Stomach (tissue), 9 donors: ENCODE measurements around the gene PKNOX2. TPM values are rescaled to one million over a fixed set of nuclear protein-coding genes. Genes with fewer than 3 reads are reported as not detected.

Source experiments
- DNase-seq, 2 donors: peaks; one replicate each; pipeline versions ENCODE4 v3.0.0 to v3.0.0-alpha.2; 2013 to 2019
- H3K27ac ChIP-seq, 5 donors: fragments of 200-600 bp in 4 of 5; sonication (generic) in 4 of 5; one replicate each; pipeline ENCODE4 v1.5.1; 2013 to 2019; ENCODE audit warnings: mild to moderate bottlenecking in 1 of 5, moderate library complexity in 1 of 5
- H3K27me3 ChIP-seq, 3 donors: fragments of 200-600 bp; sonication (generic); one replicate each; pipeline ENCODE4 v1.5.1; 2017 to 2019; ENCODE audit warnings: mixed run types in 1 of 3
- H3K36me3 ChIP-seq, 4 donors: fragments of 200-600 bp; sonication (generic); 1 replicate in 3 of 4; 2 replicates in 1 of 4; pipeline ENCODE4 v1.5.1; 2016 to 2019
- H3K4me1 ChIP-seq, 4 donors: fragments of 200-600 bp; sonication (generic); one replicate each; pipeline ENCODE4 v1.5.1; 2016 to 2019
- H3K4me3 ChIP-seq, 4 donors: fragments of 200-600 bp; sonication (generic) in 3 of 4; one replicate each; pipeline ENCODE4 v1.5.1; 2016 to 2019; ENCODE audit warnings: mild to moderate bottlenecking in 1 of 4
- H3K9me3 ChIP-seq, 4 donors: fragments of 200-600 bp; sonication (generic); one replicate each; pipeline ENCODE4 v1.5.1; 2016 to 2019
- CTCF ChIP-seq, 7 experiments: fragments of 450-650 bp in 4 of 7; fragments of 200-600 bp in 3 of 7; sonication (generic) in 3 of 7; IDR thresholded peaks; one replicate each; pipeline ENCODE4 v1.5.1; 2016 to 2019; ENCODE audit warnings: antibody characterized with exemption in 7 of 7, control low read depth in 2 of 7, mild to moderate bottlenecking in 1 of 7
- EP300 ChIP-seq: sonication (generic); formaldehyde crosslinking; IDR thresholded peaks from one replicate; pipeline ENCODE4 v1.6.1; 2017; ENCODE audit warnings: antibody characterized with exemption
- POLR2A ChIP-seq, 4 donors: fragments of 450-650 bp; IDR thresholded peaks; one replicate each; pipeline ENCODE4 v1.6.1; 2016; ENCODE audit warnings: antibody characterized with exemption in 4 of 4, control low read depth in 2 of 4, mild to moderate bottlenecking in 1 of 4, moderate library complexity in 1 of 4
- POLR2AphosphoS5 ChIP-seq, 3 donors: sonication (generic); formaldehyde crosslinking; IDR thresholded peaks; one replicate each; pipeline ENCODE4 v1.6.1; 2016; ENCODE audit warnings: antibody characterized with exemption in 3 of 3
- WGBS, 5 donors: extraction: QIAGEN DNeasy Blood & Tissue Kit in 3 of 5; methylation state at CpG; one replicate each; pipeline versions ENCODE4 v1.1.5 to v1.1.7; 2013 to 2018; 5-methylcytosine and 5-hydroxymethylcytosine counted together
- intact Hi-C: fragments of 100-400 bp; cut with DNase I; formaldehyde crosslinking; loops from one replicate; pipeline ENCODE4 v1.15.1; 2023; ENCODE audit warnings: low total_unique reads
- polyA plus RNA-seq, 3 donors: library from polyadenylated mRNA; stranded (reverse); fragments of 200-250 nt; gene quantifications; one replicate each; pipeline ENCODE4 v1.2.3, GENCODE V29; 2013
- total RNA-seq, 5 donors: library from RNA; depleted of rRNA; stranded (reverse); fragments of >200 nt; gene quantifications; one replicate each; pipeline versions ENCODE4 v1.1.0 to v1.2.3, GENCODE V29; 2014 to 2016
- donor health status: healthy with polysubstance abuse.
- donor health status: Bipolar disorder and iron deficiency.
- donor health status: healthy.

PKNOX2 gene
- total and polyA plus RNA-seq, 8 donors: 0.83 to 4.9 (median 2.3) TPM; not detected in 1

GRCh38 chr11:125416981-125417935, 252.7 kb downstream of the PKNOX2 start:
- no peak for DNase-seq
- H3K36me3 ChIP-seq: peaks cover 0 to 17% (median 4%) of the 10 kb centered on the region in 4 donors
- intact Hi-C loops: no loop called here
- H3K9me3 ChIP-seq: no peaks in the 10 kb centered on the region
- no peaks in the 10 kb centered on the region for H3K27me3 ChIP-seq
- H3K4me1 ChIP-seq: no peaks in the 10 kb centered on the region
- 74 to 84% (median 78%) methylated on average over 16 to 20 of the region's 20 CpGs for WGBS, 5 donors
- TF ChIP-seq POLR2AphosphoS5 (IDR thresholded peaks at IDR 0.05): no peak
- TF ChIP-seq CTCF (IDR thresholded peaks at IDR 0.05): no peak
- no peak for TF ChIP-seq EP300
- no peak for TF ChIP-seq POLR2A (IDR thresholded peaks at IDR 0.05)
- H3K27ac ChIP-seq: no peak overlapping the region
- no peak overlapping the region for H3K4me3 ChIP-seq

GRCh38 chr11:125418396-125418795, 253.8 kb downstream of the PKNOX2 start:
- 65 to 78% (median 73%) methylated on average over 9 of the region's 9 CpGs for WGBS, 5 donors
- Histone ChIP-seq H3K4me3 (no peak overlapping the region), H3K27me3 (no peaks in the 10 kb centered on the region), H3K36me3 (peaks cover 0 to 13% (median 4%) of the 10 kb centered on the region in 4 donors), H3K4me1 (no peaks in the 10 kb centered on the region), H3K27ac (no peak overlapping the region), H3K9me3 (no peaks in the 10 kb centered on the region)
- DNase-seq: no peak
- TF ChIP-seq EP300 (no peak), POLR2AphosphoS5 (IDR thresholded peaks at IDR 0.05) (no peak), POLR2A (IDR thresholded peaks at IDR 0.05) (no peak), CTCF (IDR thresholded peaks at IDR 0.05) (no peak)
- intact Hi-C loops: no loop called here

DNA sequence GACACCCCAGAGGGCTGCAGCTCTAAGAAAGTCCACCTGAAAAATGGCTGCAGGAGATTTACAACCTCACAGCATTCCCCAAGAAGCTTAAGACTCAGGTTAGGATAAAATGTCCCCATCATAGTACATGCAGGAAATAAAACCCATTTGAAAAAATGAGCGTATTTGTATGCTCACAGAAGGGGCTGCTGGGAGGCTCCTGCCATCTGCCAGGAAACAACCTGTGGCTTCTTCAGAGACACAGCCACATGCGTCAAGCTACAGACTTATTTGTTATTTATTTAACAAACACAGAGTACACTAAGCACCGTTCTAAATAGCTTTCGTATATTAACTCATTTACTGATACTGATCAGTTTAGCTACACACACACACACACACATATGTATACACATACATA, 258.1 kb downstream of the PKNOX2 start:
- 61 to 84% (median 69%) methylated on average over 4 of the region's 4 CpGs for WGBS, 5 donors
- no peaks in the 10 kb centered on the region for H3K4me1 ChIP-seq
- H3K27me3 ChIP-seq: no peaks in the 10 kb centered on the region
- no peak for DNase-seq
- no peaks in the 10 kb centered on the region for H3K9me3 ChIP-seq
- intact Hi-C loops: no loop called here
- no peak overlapping the region for H3K27ac ChIP-seq
- peaks cover 0 to 2% (median under 1%) of the 10 kb centered on the region in 4 donors for H3K36me3 ChIP-seq
- TF ChIP-seq POLR2A (IDR thresholded peaks at IDR 0.05) (no peak), EP300 (no peak), CTCF (IDR thresholded peaks at IDR 0.05) (no peak), POLR2AphosphoS5 (IDR thresholded peaks at IDR 0.05) (no peak)
- no peak overlapping the region for H3K4me3 ChIP-seq

- Histone ChIP-seq H3K4me3 (no peak overlapping the region), H3K27me3 (no peaks in the 10 kb centered on the region), H3K9me3 (no peaks in the 10 kb centered on the region), H3K27ac (no peak overlapping the region), H3K4me1 (no peaks in the 10 kb centered on the region), H3K36me3 (no peaks in the 10 kb centered on the region)
- 33 to 49% (median 35%) methylated on average over 9 of the region's 9 CpGs for WGBS, 5 donors
- intact Hi-C loops: no loop called here
- no peak for DNase-seq
- TF ChIP-seq EP300 (no peak), CTCF (IDR thresholded peaks at IDR 0.05) (peak in 1 of 7 experiments; percentile 12), POLR2A (IDR thresholded peaks at IDR 0.05) (no peak), POLR2AphosphoS5 (IDR thresholded peaks at IDR 0.05) (no peak)
Measured at GRCh38 chr11:125423247-125423849, 258.8 kb downstream of the PKNOX2 start.
